HepG2 (cell line): ENCODE results near the gene ALK.

Experiments
- CTCF ChIP-seq: sonication (generic); formaldehyde crosslinking; IDR thresholded peaks from 2 replicates; pipeline ENCODE4 v1.5.0; 2020; ENCODE audit warnings: mild to moderate bottlenecking, missing genetic modification reagents, moderate library complexity
- DNMT1 ChIP-seq: sonication (generic); formaldehyde crosslinking; IDR thresholded peaks from 2 replicates; pipeline ENCODE4 v1.5.1; 2020; ENCODE audit warnings: mild to moderate bottlenecking, missing genetic modification reagents
- ZNF30 ChIP-seq: sonication (generic); formaldehyde crosslinking; IDR thresholded peaks from 2 replicates; pipeline ENCODE4 v1.5.0; 2020; ENCODE audit warnings: mild to moderate bottlenecking, missing genetic modification reagents
- ZNF44 ChIP-seq: sonication (generic); formaldehyde crosslinking; IDR thresholded peaks from 2 replicates; pipeline ENCODE4 v1.5.1; 2020; ENCODE audit warnings: mild to moderate bottlenecking, missing genetic modification reagents
- ZNF543 ChIP-seq: sonication (generic); formaldehyde crosslinking; IDR thresholded peaks from 2 replicates; pipeline ENCODE4 v1.4.0; 2020; ENCODE audit warnings: mild to moderate bottlenecking, missing genetic modification reagents

- TF ChIP-seq ZNF30 (CRISPR knock-in tag) (no peak), CTCF (CRISPR knock-in tag) (no peak), DNMT1 (CRISPR knock-in tag) (no peak), ZNF44 (no peak), ZNF543 (CRISPR knock-in tag) (no peak)
Measured at GRCh38 chr2:29780906-29781305, 140.5 kb downstream of the ALK start.
